HG03175 (cell line): ENCODE measurements around the gene DPEP2NB.
"Not testable (repeated sequence)": the region's sequence is repeated elsewhere in the genome, so short reads cannot be mapped to it uniquely, and the experiment has no call there.

Experiments
- ATAC-seq: cut with Tn5 transposase; IDR thresholded peaks from one replicate; pipeline ENCODE4 v1.9.1; 2021; ENCODE audit warnings: mild to moderate bottlenecking, moderate library complexity; ENCODE audit not compliant: unreplicated experiment

The DPEP2NB gene

GRCh38 chr16:67987460-67988160 is 28.1 kb downstream of the DPEP2NB start:
- ATAC-seq: no peak

- no peak for ATAC-seq
These were observed 28.8 kb downstream of the DPEP2NB start for GRCh38 chr16:67986949-67987348.

GRCh38 chr16:67982011-67982696 is 33.6 kb downstream of the DPEP2NB start:
- ATAC-seq: no peak

- no peak for ATAC-seq
These were observed 35.6 kb downstream of the DPEP2NB start, which contains the start of gene DPEP3 for GRCh38 chr16:67979955-67980678. Gene DPEP3 (minus strand): TSS chr16:67980499. CDS start chr16:67980380, 119 bp downstream.

GRCh38 chr16:67977469-67978227 is 38.1 kb downstream of the DPEP2NB start:
- no peak for ATAC-seq

GRCh38 chr16:67977005-67977404 is 38.7 kb downstream of the DPEP2NB start:
- ATAC-seq: no peak

- ATAC-seq: no peak
These were observed 39.5 kb downstream of the DPEP2NB start for GRCh38 chr16:67976205-67976604.

- no peak for ATAC-seq
These were observed 40.2 kb downstream of the DPEP2NB start for GRCh38 chr16:67975321-67976105.

GRCh38 chr16:67972285-67972684 is 43.4 kb downstream of the DPEP2NB start:
- ATAC-seq: not testable (repeated sequence)

- no peak for ATAC-seq
These were observed 44.6 kb downstream of the DPEP2NB start for GRCh38 chr16:67971111-67971510.

- no peak for ATAC-seq
These were observed 46.3 kb downstream of the DPEP2NB start for GRCh38 chr16:67969254-67970039.

- peak; percentile 73 for ATAC-seq
These were observed 47.1 kb downstream of the DPEP2NB start, which contains the start of gene SLC12A4 for GRCh38 chr16:67968400-67969253. Gene SLC12A4 (minus strand): TSS chr16:67968637. CDS start chr16:67968553, 84 bp downstream.

GRCh38 chr16:67967958-67968399 is 47.7 kb downstream of the DPEP2NB start:
- ATAC-seq: peak; percentile 34

- no peak for ATAC-seq
These were observed 48.3 kb downstream of the DPEP2NB start for GRCh38 chr16:67967183-67967957.

- no peak for ATAC-seq
These were observed 49.0 kb downstream of the DPEP2NB start for GRCh38 chr16:67966549-67967182.

GRCh38 chr16:67965668-67966548 is 49.8 kb downstream of the DPEP2NB start:
- no peak for ATAC-seq
